ENCODE results near the gene GSTP1.

Gene GSTP1

GRCh38 chr11:67634366-67635230 lies 51.0 kb downstream of the GSTP1 start:
- H3K4me1 ChIP-seq (ENCODE audit: insufficient read depth, insufficient read length), result peaks cover 22% of the 10 kb centered on the region
- no peak overlapping the region for H3K4me3 ChIP-seq (ENCODE audit: insufficient read length, low read depth)
- TF ChIP-seq ZNF274 (IDR thresholded peaks at IDR 0.05; ENCODE audit: low read depth, low read length) (no peak), SUZ12 (IDR thresholded peaks at IDR 0.05; ENCODE audit: extremely low read depth, insufficient read depth, insufficient read length) (no peak), YY1 (IDR thresholded peaks at IDR 0.05; ENCODE audit: insufficient read depth, insufficient read length) (no peak)
- peak overlapping the region; percentile 45 for H3K9ac ChIP-seq (ENCODE audit: insufficient read length, low read depth)
- DNase-seq (ENCODE audit: low read depth, low spot score), result no peak
- no peaks in the 10 kb centered on the region for H3K36me3 ChIP-seq (ENCODE audit: insufficient read depth, insufficient read length, low read length)
- H3K9me3 ChIP-seq (ENCODE audit: insufficient read depth, low read length), result no peaks in the 10 kb centered on the region
- peaks cover 8% of the 10 kb centered on the region for H3K27me3 ChIP-seq (ENCODE audit: insufficient read depth, insufficient read length)

GRCh38 chr11:67635231-67635521 lies 51.6 kb downstream of the GSTP1 start:
- Histone ChIP-seq H3K9ac (ENCODE audit: insufficient read length, low read depth) (no peak overlapping the region), H3K4me3 (ENCODE audit: insufficient read length, low read depth) (no peak overlapping the region), H3K27me3 (ENCODE audit: insufficient read depth, insufficient read length) (peaks cover 13% of the 10 kb centered on the region), H3K36me3 (ENCODE audit: insufficient read depth, insufficient read length, low read length) (no peaks in the 10 kb centered on the region), H3K4me1 (ENCODE audit: insufficient read depth, insufficient read length) (peaks cover 25% of the 10 kb centered on the region), H3K9me3 (ENCODE audit: insufficient read depth, low read length) (no peaks in the 10 kb centered on the region; the same call in 1 of the 2 replicates)
- DNase-seq (ENCODE audit: low read depth, low spot score), result no peak
- TF ChIP-seq ZNF274 (IDR thresholded peaks at IDR 0.05; ENCODE audit: low read depth, low read length) (no peak), SUZ12 (IDR thresholded peaks at IDR 0.05; ENCODE audit: extremely low read depth, insufficient read depth, insufficient read length) (no peak), YY1 (IDR thresholded peaks at IDR 0.05; ENCODE audit: insufficient read depth, insufficient read length) (no peak)
